K562 (cell line): ENCODE data around the gene AMIGO1. TPM values are rescaled to one million over a fixed set of nuclear protein-coding genes. Genes with fewer than 3 reads are reported as not detected.
A peak's percentile ranks its signal among the peaks of the same experiment; 100 is the strongest.

ENCODE experiments used
- ATAC-seq: fragments of 200-7000 bp; cut with Tn5 transposase; 3 replicates; pipeline ENCODE4 v1.9.1; 2020; ENCODE audit warnings: moderate library complexity
- BruUV-seq: library from RNA; stranded (reverse); fragments of 400-500 nt; replicated peaks from 2 replicates; lab custom pipeline; 2021; lab: Mats Ljungman, UMichigan
- CTCF ChIA-PET: fragments of 300-600 bp; formaldehyde crosslinking; extraction: SDS; loops from one replicate; lab custom pipeline; 2021; ENCODE audit warnings: low intra/inter-chr PET ratio; lab: Yijun Ruan, JAX
- POLR2A ChIA-PET: fragments of 300-600, 350-650 bp; sonication (Branson Sonifier 250); formaldehyde crosslinking; extraction: SDS; loops from one replicate; lab custom pipeline; 2021; ENCODE audit warnings: antibody characterized with exemption, inconsistent platforms; lab: Yijun Ruan, JAX
- DNase-seq, 4 experiments: peaks; one replicate each; pipeline versions ENCODE4 v3.0.0 to v3.0.0-alpha.2; 2011 to 2018; ENCODE audit warnings: low spot score in 3 of 4, mixed read lengths in 3 of 4; ENCODE audit errors: extremely low read depth in 1 of 4
- FAIRE-seq: peaks from 2 replicates; lab custom pipeline; 2011; peaks lifted over from hg19 to GRCh38; lab: Jason Lieb, UNC
- H2AFZ ChIP-seq: 2 replicates; pipeline ENCODE4 v1.6.0; 2011; ENCODE audit warnings: low read depth, low read length, control low read depth, inconsistent platforms
- H3K27ac ChIP-seq: fragments of 200-600 bp; 3 replicates; pipeline ENCODE4 v1.8.0; 2011; ENCODE audit warnings: low read depth, mild to moderate bottlenecking, control low read depth, inconsistent platforms, low read length, moderate library complexity, mixed read lengths; ENCODE audit errors: extremely low read depth
- H3K27me3 ChIP-seq, 2 experiments: fragments of 300-600 bp in 1 of 2; 2 replicates in 1 of 2; 3 replicates in 1 of 2; pipeline versions ENCODE4 v1.6.0 to v1.8.0; 2011; ENCODE audit warnings: inconsistent platforms in 2 of 2, low read length in 2 of 2, mild to moderate bottlenecking in 1 of 2, mixed read lengths in 1 of 2, moderate library complexity in 1 of 2; ENCODE audit not compliant: control insufficient read depth in 2 of 2, insufficient read depth in 2 of 2
- H3K36me3 ChIP-seq: fragments of 300-600 bp; 3 replicates; pipeline ENCODE4 v1.8.0; 2011; ENCODE audit warnings: mild to moderate bottlenecking, low read length, inconsistent platforms; ENCODE audit not compliant: control insufficient read depth, insufficient read depth
- H3K4me1 ChIP-seq, 2 experiments: fragments of 200-600 bp in 1 of 2; replicated peaks in 1 of 2; 2 replicates in 1 of 2; 3 replicates in 1 of 2; pipeline versions ENCODE4 v1.5.1 to v1.8.0; 2011; ENCODE audit warnings: inconsistent platforms in 2 of 2, low read length in 2 of 2, mild to moderate bottlenecking in 1 of 2, mixed read lengths in 1 of 2, moderate library complexity in 1 of 2; ENCODE audit not compliant: control insufficient read depth in 2 of 2, insufficient read depth in 2 of 2
- H3K4me2 ChIP-seq: 2 replicates; pipeline ENCODE4 v1.6.1; 2011; ENCODE audit warnings: low read length, control low read depth, inconsistent platforms, mixed read lengths; ENCODE audit not compliant: insufficient read depth
- H3K4me3 ChIP-seq: fragments of 200-600 bp; sonication (generic), shearing (Covaris generic); 2 replicates; pipeline ENCODE4 v1.5.1; 2016; ENCODE audit warnings: control low read depth, inconsistent platforms
- H3K79me2 ChIP-seq: fragments of 200-600 bp; 3 replicates; pipeline ENCODE4 v1.8.0; 2011; ENCODE audit warnings: low read length, inconsistent platforms; ENCODE audit not compliant: control insufficient read depth, insufficient read depth
- H3K9ac ChIP-seq, 2 experiments: 2 replicates each; pipeline versions ENCODE4 v1.6.0 to v1.6.1; 2011; ENCODE audit warnings: low read depth in 2 of 2, low read length in 2 of 2, control low read depth in 1 of 2, inconsistent platforms in 1 of 2, mild to moderate bottlenecking in 1 of 2, mixed read lengths in 1 of 2; ENCODE audit not compliant: insufficient read depth in 1 of 2
- H3K9me1 ChIP-seq: one replicate; pipeline ENCODE4 v1.6.0; 2011; ENCODE audit warnings: inconsistent platforms, mild to moderate bottlenecking, low read length, moderate library complexity; ENCODE audit not compliant: control insufficient read depth, insufficient read depth
- H3K9me3 ChIP-seq: replicated peaks from 2 replicates; pipeline ENCODE4 v1.5.1; 2011; ENCODE audit warnings: low read depth, low read length, inconsistent platforms; ENCODE audit not compliant: control insufficient read depth, insufficient read depth
- H4K20me1 ChIP-seq: replicated peaks from 2 replicates; pipeline ENCODE4 v1.6.1; 2011; ENCODE audit warnings: low read length, inconsistent platforms, mixed read lengths; ENCODE audit not compliant: control insufficient read depth, insufficient read depth
- CBFA2T2 ChIP-seq: fragments of 450-650 bp; conservative IDR thresholded peaks from 2 replicates; pipeline ENCODE4 v1.6.1; 2017; ENCODE audit warnings: mild to moderate bottlenecking
- CBFA2T3 ChIP-seq: fragments of 450-650 bp; IDR thresholded peaks from 2 replicates; pipeline ENCODE4 v1.6.1; 2017
- CBFB ChIP-seq: sonication (generic); formaldehyde crosslinking; IDR thresholded peaks from 2 replicates; pipeline ENCODE4 v1.4.0; 2020; ENCODE audit warnings: mild to moderate bottlenecking, missing genetic modification reagents
- CTCF ChIP-seq, 3 experiments: IDR thresholded peaks in 2 of 3; conservative IDR thresholded peaks in 1 of 3; 2 replicates each; pipeline ENCODE4 v1.5.1; 2011 to 2012; ENCODE audit warnings: low read length in 3 of 3, mild to moderate bottlenecking in 3 of 3, control low read depth in 2 of 3, improper control_type of control experiment in 1 of 3, inconsistent platforms in 1 of 3, low read depth in 1 of 3, mixed read lengths in 1 of 3, moderate library complexity in 1 of 3; ENCODE audit not compliant: insufficient read depth in 2 of 3
- EGR1 ChIP-seq: fragments of 450-650 bp; conservative IDR thresholded peaks from 2 replicates; pipeline ENCODE4 v1.6.1; 2017; ENCODE audit warnings: mild to moderate bottlenecking
- NEUROD1 ChIP-seq: fragments of 150-350 bp; IDR thresholded peaks from 2 replicates; pipeline ENCODE4 v1.6.1; 2014; ENCODE audit warnings: borderline replicate concordance, low read length, low read depth; ENCODE audit not compliant: partially characterized antibody
- NFE2 ChIP-seq: IDR thresholded peaks from 2 replicates; pipeline ENCODE4 v1.6.1; 2014; ENCODE audit warnings: antibody characterized with exemption, low read depth
- REST ChIP-seq, 2 experiments: fragments of 450-650 bp; formaldehyde crosslinking in 1 of 2; IDR thresholded peaks; 2 replicates each; pipeline versions ENCODE4 v1.4.0 to v1.6.1; 2014 to 2020; ENCODE audit warnings: mild to moderate bottlenecking in 2 of 2, borderline replicate concordance in 1 of 2, low read depth in 1 of 2
- XRCC4 ChIP-seq: IDR thresholded peaks from one replicate; pipeline ENCODE4 v1.6.1; 2011; ENCODE audit not compliant: insufficient read depth, insufficient read length; ENCODE audit errors: extremely low read depth
- YY1 ChIP-seq, 3 experiments: IDR thresholded peaks; 2 replicates each; pipeline ENCODE4 v1.6.1; 2011; ENCODE audit warnings: low read length in 2 of 3, mild to moderate bottlenecking in 2 of 3, moderate library complexity in 2 of 3, borderline replicate concordance in 1 of 3, control low read depth in 1 of 3, low read depth in 1 of 3; ENCODE audit not compliant: insufficient read depth in 3 of 3, insufficient replicate concordance in 2 of 3, control insufficient read depth in 1 of 3, insufficient read length in 1 of 3; ENCODE audit errors: extremely low read depth in 1 of 3
- ZEB2 ChIP-seq: fragments of 450-650 bp; IDR thresholded peaks from 2 replicates; pipeline ENCODE4 v1.6.1; 2016
- WGBS: fragments of 100-300 bp; shearing (Covaris generic); methylation state at CpG from one replicate; pipeline ENCODE4 v1.1.6; 2016; ENCODE audit warnings: low coverage, mixed read lengths; ENCODE audit not compliant: insufficient coverage; ENCODE audit errors: missing lambda C conversion rate; 5-methylcytosine and 5-hydroxymethylcytosine counted together
- in situ Hi-C: fragments of 300-500 bp; cut with MboI; formaldehyde crosslinking; loops from 4 replicates; pipeline ENCODE4 v1.15.0; 2018; ENCODE audit warnings: inconsistent platforms, mixed read lengths
- intact Hi-C: fragments of 100-400 bp; cut with micrococcal nuclease; formaldehyde crosslinking; loops from 2 replicates; pipeline ENCODE4 v1.14.2; 2022
- polyA plus RNA-seq, 8 experiments: library from polyadenylated mRNA; depleted of rRNA in 4 of 8; stranded (reverse) in 5 of 8; unstranded in 3 of 8; fragments of >200 nt; fragmentation: Nextera tagmentation in 2 of 8; fragmentation: Illumina TruSeq in 1 of 8; extraction: Ambion mirVana in 2 of 8; extraction: Trizol in 1 of 8; gene quantifications; 2 replicates each; pipeline versions ENCODE4 v1.2.1 to v1.2.3, GENCODE V29; 2011 to 2014; ENCODE audit warnings: inconsistent platforms in 1 of 8, missing spikeins in 1 of 8
- total RNA-seq, 7 experiments: library from RNA; depleted of rRNA in 6 of 7; stranded (reverse); fragments of >200 nt in 6 of 7; fragmentation: Illumina TruSeq in 2 of 7; extraction: Trizol in 2 of 7; gene quantifications; 2 replicates each; pipeline versions ENCODE4 v1.2.1 to v1.2.3, GENCODE V29; 2011 to 2021; ENCODE audit warnings: low replicate concordance in 1 of 7

The AMIGO1 gene
- total and polyA plus RNA-seq, 9 of the 15 experiments (the other 6 are each of a cell fraction or from before 2014, with no cell fraction given) = 0.24 to 1.0 (median 0.54) TPM

- ChIA-PET POLR2A (interaction anchor here (0.8 kb wide), 1 partner anchor 33 kb away, joined by 3 read pairs; no protein-coding TSS in a partner anchor), CTCF (no interaction called here)
- WGBS = 10% methylated on average over 8 of the region's 8 CpGs
- no TSS peak for BruUV-seq
- no peaks in the 10 kb centered on the region for H3K9me3 ChIP-seq
- no peak overlapping the region for H3K4me3 ChIP-seq
- peaks cover 46 to 90% of the 10 kb centered on the region in 2 experiments for H3K27me3 ChIP-seq
- peaks cover 6 to 11% of the 10 kb centered on the region in 2 experiments; a peak in 4 of 5 replicates for H3K4me1 ChIP-seq
- ATAC-seq = peak; percentile 15; the same call in 1 of the 3 replicates
- H2AFZ ChIP-seq = peak overlapping the region; percentile 10; the same call in 1 of the 2 replicates
- in situ Hi-C loops = no loop called here
- no peaks in the 10 kb centered on the region for H3K9me1 ChIP-seq
- intact Hi-C loops = no loop called here
- H3K4me2 ChIP-seq = 0 out of 2 replicates have a peak overlapping the region, but pooled peaks have one; percentile 22
- FAIRE-seq = no peak
- no peaks in the 10 kb centered on the region for H3K36me3 ChIP-seq
- H3K9ac ChIP-seq = 0 out of 4 replicates have a peak overlapping the region, but pooled peaks of 1 of the 2 experiments have one; percentile 4
- no peak overlapping the region for H3K27ac ChIP-seq
- no peaks in the 10 kb centered on the region for H3K79me2 ChIP-seq
- H4K20me1 ChIP-seq = 0 out of 2 replicates have a peak, but pooled peaks cover 4% of the 10 kb centered on the region
- peak in 3 of 4 experiments; percentile 41 to 66 (median 61) for DNase-seq
- TF ChIP-seq YY1 (IDR thresholded peaks at IDR 0.05; ENCODE audit: borderline replicate concordance in 1 of 3, control insufficient read depth in 1 of 3, extremely low read depth in 1 of 3, insufficient read depth in 3 of 3, insufficient read length in 1 of 3, insufficient replicate concordance in 2 of 3, low read depth in 1 of 3, low read length in 2 of 3) = peak in 1 of 3 experiments; percentile 75
- TF ChIP-seq NFE2 = peak; percentile 25; the same call in 1 of the 2 replicates
- TF ChIP-seq ZEB2 = peak; percentile 39; the same call in 1 of the 2 replicates
- TF ChIP-seq NEUROD1 = no peak
- 0 out of 2 replicates have a peak, but pooled peaks have one; percentile 6 for TF ChIP-seq REST (IDR thresholded peaks at IDR 0.05; ENCODE audit: borderline replicate concordance)
- no peak for TF ChIP-seq REST (CRISPR knock-in tag; IDR thresholded peaks at IDR 0.05; ENCODE audit: low read depth)
- TF ChIP-seq CBFA2T3 = peak; percentile 28; the same call in 1 of the 2 replicates
- TF ChIP-seq CBFB = peak; percentile 28; the same call in 1 of the 2 replicates
- peak; percentile 10; the same call in 1 of the 2 replicates for TF ChIP-seq EGR1
- TF ChIP-seq XRCC4 = no peak
- no peak for TF ChIP-seq CTCF (IDR thresholded peaks at IDR 0.05 in 2 of 3, conservative IDR thresholded peaks at IDR 0.05 in 1 of 3; ENCODE audit: insufficient read depth in 2 of 3, low read depth in 1 of 3, low read length in 3 of 3)
- TF ChIP-seq CBFA2T2 = 0 out of 2 replicates have a peak, but pooled peaks have one; percentile 2
Observed at GRCh38 chr1:109476825-109477224, 32.7 kb downstream of the AMIGO1 start.
